ENCODE data around the gene VAT1L.

GRCh38 chr16:77801817-77802216 is 13.5 kb downstream of the VAT1L start:
- TF ChIP-seq CTCF (IDR thresholded peaks at IDR 0.05; ENCODE audit: poor library complexity) (no peak), EZH2phosphoT487 (IDR thresholded peaks at IDR 0.05; ENCODE audit: low read depth, severe bottlenecking, unreplicated experiment) (no peak), EZH2 (IDR thresholded peaks at IDR 0.05; ENCODE audit: borderline replicate concordance) (no peak)
